Ishikawa (cell line): Measurements from ENCODE around the gene FGF21.

Source experiments
- CEBPB ChIP-seq: IDR thresholded peaks from 2 replicates; pipeline ENCODE4 v1.6.1; 2012
- CREB1 ChIP-seq: IDR thresholded peaks from 2 replicates; pipeline ENCODE4 v1.6.1; 2012; ENCODE audit warnings: low read depth
- EGR1 ChIP-seq: IDR thresholded peaks from 2 replicates; pipeline ENCODE4 v1.6.1; 2012
- EP300 ChIP-seq: IDR thresholded peaks from 2 replicates; pipeline ENCODE4 v1.6.1; 2012; ENCODE audit warnings: borderline replicate concordance
- FOXM1 ChIP-seq: IDR thresholded peaks from 2 replicates; pipeline ENCODE4 v1.6.1; 2012; ENCODE audit warnings: low read depth, borderline replicate concordance
- NFIC ChIP-seq: IDR thresholded peaks from 2 replicates; pipeline ENCODE4 v1.6.1; 2012
- RAD21 ChIP-seq: IDR thresholded peaks from 2 replicates; pipeline ENCODE4 v1.6.1; 2012; ENCODE audit warnings: low read depth
- TAF1 ChIP-seq: IDR thresholded peaks from 2 replicates; pipeline ENCODE4 v1.6.1; 2012; ENCODE audit warnings: low read depth, mild to moderate bottlenecking
- TCF12 ChIP-seq: IDR thresholded peaks from 2 replicates; pipeline ENCODE4 v1.6.1; 2012; ENCODE audit warnings: low read depth
- TEAD4 ChIP-seq: IDR thresholded peaks from 2 replicates; pipeline ENCODE4 v1.6.1; 2012
- YY1 ChIP-seq: IDR thresholded peaks from 2 replicates; pipeline ENCODE4 v1.6.1; 2012; ENCODE audit warnings: low read depth
- ZBTB7A ChIP-seq: IDR thresholded peaks from 2 replicates; pipeline ENCODE4 v1.6.1; 2012; ENCODE audit warnings: low read depth
- TF ChIP-seq, protein P1 (sequence below): IDR thresholded peaks from 2 replicates; pipeline ENCODE4 v1.6.1; 2012
- TF ChIP-seq, protein P2 (sequence below): IDR thresholded peaks from 2 replicates; pipeline ENCODE4 v1.6.1; 2012
- TF ChIP-seq, protein P3 (sequence below): IDR thresholded peaks from 2 replicates; pipeline ENCODE4 v1.6.1; 2012; ENCODE audit warnings: low read depth, mild to moderate bottlenecking

FGF21 gene

DNA sequence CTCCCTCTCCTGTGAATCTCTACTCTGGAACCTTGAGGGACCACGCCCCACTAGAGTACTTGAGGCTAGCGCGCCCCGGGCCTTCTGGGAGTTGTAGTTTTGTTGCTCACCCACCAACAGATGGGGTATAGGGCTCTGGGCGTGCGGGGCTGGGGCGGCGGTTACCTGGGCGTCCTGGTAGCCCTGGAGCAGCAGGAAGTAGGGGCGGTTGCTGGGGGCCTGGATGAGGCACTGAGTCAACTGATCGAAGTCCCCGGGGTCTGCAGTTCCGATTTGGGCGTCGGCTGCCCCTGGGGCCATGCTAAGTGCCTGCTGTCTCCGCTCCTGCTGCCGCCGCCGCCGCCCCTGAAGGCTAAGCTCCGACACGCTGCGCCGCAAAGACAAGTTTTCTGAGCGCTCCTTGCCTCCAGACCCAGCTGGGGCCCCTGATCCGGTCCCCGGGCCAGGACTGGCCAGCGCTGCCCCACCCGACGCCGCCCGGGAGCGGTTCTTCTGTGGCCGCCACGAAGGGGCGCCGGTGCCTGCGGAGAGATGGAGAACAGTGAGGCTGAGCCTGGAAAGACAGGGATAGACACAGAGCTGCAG, 20.2 kb upstream of the FGF21 start:
- TF ChIP-seq, protein P1, sequence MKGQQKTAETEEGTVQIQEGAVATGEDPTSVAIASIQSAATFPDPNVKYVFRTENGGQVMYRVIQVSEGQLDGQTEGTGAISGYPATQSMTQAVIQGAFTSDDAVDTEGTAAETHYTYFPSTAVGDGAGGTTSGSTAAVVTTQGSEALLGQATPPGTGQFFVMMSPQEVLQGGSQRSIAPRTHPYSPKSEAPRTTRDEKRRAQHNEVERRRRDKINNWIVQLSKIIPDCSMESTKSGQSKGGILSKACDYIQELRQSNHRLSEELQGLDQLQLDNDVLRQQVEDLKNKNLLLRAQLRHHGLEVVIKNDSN, result no peak
- TF ChIP-seq, protein P2, sequence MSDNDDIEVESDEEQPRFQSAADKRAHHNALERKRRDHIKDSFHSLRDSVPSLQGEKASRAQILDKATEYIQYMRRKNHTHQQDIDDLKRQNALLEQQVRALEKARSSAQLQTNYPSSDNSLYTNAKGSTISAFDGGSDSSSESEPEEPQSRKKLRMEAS, result no peak
- TF ChIP-seq NFIC (no peak), CEBPB (no peak), EP300 (no peak), TEAD4 (no peak), CREB1 (no peak), FOXM1 (no peak), RAD21 (no peak)
- TF ChIP-seq, protein P3, sequence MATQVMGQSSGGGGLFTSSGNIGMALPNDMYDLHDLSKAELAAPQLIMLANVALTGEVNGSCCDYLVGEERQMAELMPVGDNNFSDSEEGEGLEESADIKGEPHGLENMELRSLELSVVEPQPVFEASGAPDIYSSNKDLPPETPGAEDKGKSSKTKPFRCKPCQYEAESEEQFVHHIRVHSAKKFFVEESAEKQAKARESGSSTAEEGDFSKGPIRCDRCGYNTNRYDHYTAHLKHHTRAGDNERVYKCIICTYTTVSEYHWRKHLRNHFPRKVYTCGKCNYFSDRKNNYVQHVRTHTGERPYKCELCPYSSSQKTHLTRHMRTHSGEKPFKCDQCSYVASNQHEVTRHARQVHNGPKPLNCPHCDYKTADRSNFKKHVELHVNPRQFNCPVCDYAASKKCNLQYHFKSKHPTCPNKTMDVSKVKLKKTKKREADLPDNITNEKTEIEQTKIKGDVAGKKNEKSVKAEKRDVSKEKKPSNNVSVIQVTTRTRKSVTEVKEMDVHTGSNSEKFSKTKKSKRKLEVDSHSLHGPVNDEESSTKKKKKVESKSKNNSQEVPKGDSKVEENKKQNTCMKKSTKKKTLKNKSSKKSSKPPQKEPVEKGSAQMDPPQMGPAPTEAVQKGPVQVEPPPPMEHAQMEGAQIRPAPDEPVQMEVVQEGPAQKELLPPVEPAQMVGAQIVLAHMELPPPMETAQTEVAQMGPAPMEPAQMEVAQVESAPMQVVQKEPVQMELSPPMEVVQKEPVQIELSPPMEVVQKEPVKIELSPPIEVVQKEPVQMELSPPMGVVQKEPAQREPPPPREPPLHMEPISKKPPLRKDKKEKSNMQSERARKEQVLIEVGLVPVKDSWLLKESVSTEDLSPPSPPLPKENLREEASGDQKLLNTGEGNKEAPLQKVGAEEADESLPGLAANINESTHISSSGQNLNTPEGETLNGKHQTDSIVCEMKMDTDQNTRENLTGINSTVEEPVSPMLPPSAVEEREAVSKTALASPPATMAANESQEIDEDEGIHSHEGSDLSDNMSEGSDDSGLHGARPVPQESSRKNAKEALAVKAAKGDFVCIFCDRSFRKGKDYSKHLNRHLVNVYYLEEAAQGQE, result no peak

DNA sequence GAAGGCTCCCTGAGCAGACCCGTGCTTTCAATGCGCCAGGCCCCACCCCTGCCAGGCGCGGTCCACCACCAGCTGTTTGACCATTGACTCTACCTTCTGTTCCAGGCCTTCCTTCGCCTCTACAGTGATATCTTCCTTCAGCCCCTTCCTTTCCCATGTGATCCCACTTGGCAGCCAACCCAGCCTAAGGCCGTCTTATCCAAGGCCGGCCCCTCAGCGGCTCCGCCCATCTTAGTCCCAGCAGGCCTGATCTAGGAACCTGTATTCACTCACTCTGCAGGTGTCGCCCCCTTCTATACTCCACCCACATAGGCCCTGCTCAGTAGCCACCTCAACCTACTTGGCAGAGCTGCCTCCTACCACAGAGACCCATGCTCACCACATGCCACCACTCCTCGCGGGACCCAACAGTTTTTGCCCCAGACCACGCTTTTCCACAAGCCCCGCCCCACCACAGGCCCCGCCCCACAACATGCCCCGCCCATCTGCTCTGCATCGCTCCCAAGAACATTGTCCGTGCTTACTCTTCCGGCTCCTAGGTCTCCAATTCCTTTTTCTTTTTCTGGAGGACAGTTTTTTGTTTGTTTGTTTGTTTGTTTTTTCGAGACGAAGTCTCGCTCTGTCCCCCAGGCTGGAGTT, 17.8 kb upstream of the FGF21 start:
- TF ChIP-seq ZBTB7A (no peak), EGR1 (no peak)

DNA sequence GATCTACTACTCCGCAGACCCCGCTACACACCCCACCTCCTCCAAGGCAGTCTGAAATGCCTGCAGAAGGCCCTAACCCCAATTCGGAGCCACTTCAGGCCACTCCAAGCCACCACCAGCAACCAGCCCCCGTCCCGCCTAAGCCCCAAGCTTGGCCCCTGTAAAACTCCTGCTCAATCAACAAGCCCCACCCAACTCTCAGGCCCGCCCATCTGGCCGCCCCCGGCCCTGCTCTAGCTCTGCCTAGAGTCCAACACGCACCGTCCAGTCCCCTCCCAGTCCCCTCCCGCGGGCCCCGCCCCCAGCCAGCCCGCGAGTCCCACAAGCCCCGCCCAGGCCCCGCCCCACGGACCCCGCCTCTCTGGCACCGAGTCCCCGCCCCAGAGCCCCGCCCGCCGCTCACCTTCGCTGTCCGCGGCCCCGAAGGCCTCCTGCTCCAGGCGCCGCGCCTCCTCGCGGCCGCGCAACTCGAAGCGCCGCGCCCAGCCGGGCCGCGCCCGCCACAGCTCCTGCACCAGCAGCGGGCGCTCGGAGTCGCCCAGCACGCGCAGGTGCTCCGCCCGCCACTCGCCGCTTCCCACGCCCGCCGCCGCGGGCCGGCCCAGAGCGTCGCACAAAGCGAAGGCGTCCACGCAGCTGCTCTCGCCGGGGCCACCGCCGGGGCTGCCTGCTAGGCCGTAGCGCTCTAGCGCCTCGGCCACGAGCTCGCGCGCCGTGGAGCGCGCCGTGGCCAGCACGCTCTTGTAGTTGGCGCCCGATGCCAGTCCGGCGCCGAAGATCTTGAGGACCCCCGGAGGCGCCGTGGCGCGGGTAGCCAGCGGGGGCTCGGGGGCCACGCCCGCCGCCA, 16.5 kb upstream of the FGF21 start:
- TF ChIP-seq TCF12, result peak; percentile 40; the same call in 1 of the 2 replicates
- peak; percentile 11; the same call in 1 of the 2 replicates for TF ChIP-seq RAD21
- TF ChIP-seq TAF1, result no peak
- TF ChIP-seq, protein P2, result peak; percentile 98
- TF ChIP-seq CREB1, result no peak
- TF ChIP-seq CEBPB, result no peak
- TF ChIP-seq NFIC, result no peak
- TF ChIP-seq FOXM1, result no peak

DNA sequence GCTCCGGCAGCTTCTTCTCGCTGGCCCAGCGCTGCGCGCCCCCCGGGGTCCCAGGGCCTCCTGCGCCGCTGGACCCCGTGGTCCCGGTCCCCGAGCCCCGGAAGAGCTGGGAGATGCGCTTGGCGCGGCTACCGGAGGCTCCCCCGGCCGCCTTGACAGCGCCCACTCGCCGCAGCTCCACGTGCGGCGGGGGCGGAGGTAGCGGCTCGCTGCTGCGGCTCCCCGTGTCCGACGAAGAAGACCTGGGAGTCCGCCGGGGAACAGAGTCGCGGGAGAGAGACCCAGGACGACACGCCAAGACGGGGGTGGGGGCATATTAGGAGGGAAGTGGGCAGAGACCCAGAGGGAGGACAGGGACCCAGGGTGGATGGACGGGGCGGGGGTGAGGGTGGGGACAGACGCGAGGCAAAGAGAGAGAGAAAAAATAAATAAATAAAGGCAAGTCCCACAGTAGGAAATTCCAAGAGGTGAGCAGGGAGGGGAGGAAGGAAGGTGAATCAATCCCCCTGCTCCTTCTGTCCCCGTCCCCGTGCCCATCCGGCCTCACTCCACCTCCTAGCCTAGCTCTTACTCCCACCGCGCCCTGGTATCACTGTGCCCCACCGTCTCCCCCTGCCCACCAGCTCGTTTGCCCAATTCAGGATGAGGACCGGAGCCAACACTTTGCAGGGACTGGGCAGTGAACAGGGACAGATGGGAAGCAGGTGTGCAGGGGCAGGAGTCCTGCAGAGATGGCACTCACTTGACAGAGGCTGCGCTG, 15.7 kb upstream of the FGF21 start:
- TF ChIP-seq ZBTB7A (peak; percentile 69; the same call in 1 of the 2 replicates), YY1 (no peak), CEBPB (no peak)

DNA sequence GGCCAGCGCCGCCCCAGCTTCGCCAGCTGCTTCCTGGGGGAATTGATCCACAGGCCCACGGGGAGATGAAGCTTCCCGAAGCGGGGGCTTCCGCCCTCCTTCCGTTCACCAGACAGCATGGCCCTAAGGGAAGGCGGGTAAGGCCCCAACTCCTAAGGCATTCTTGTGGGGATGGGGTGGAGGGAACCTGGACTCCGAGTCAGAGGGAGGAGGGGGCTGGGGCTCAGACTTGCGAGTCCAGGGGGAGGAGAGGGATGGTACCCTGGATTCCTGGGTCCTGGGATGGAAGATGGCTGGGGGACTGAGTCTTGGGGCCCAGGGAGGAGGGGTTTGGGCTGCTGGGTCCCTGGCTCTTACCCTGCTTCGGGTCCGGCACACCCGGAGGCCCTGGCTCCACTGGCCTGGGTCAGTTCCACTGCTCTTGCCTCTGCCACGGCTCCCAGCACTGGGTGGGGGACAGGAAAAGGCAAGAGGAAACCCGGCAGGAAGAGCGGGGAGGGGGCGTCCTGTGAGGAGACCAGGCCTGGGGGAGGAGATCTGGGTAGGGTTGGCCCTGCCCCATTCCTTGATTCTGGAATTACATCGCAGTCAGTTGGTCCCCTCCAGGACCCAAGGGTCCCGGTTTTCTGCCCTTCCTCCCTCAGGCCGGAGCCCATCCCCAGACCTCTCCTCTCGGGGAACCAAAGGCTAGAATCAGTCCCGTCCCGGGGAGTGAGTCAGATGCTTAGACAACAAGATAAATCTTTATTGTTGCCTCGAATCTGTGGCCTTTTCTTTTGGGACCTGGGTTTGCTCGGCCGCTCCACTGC, 15.0 kb upstream of the FGF21 start, which contains the start of gene RASIP1:
Gene RASIP1, minus strand, starts transcription at position 447 of the 809 bp plus-strand sequence. Its CDS starts 328 bp downstream, at position 119.
- TF ChIP-seq CREB1 (no peak), RAD21 (no peak), EP300 (no peak), TCF12 (no peak)

DNA sequence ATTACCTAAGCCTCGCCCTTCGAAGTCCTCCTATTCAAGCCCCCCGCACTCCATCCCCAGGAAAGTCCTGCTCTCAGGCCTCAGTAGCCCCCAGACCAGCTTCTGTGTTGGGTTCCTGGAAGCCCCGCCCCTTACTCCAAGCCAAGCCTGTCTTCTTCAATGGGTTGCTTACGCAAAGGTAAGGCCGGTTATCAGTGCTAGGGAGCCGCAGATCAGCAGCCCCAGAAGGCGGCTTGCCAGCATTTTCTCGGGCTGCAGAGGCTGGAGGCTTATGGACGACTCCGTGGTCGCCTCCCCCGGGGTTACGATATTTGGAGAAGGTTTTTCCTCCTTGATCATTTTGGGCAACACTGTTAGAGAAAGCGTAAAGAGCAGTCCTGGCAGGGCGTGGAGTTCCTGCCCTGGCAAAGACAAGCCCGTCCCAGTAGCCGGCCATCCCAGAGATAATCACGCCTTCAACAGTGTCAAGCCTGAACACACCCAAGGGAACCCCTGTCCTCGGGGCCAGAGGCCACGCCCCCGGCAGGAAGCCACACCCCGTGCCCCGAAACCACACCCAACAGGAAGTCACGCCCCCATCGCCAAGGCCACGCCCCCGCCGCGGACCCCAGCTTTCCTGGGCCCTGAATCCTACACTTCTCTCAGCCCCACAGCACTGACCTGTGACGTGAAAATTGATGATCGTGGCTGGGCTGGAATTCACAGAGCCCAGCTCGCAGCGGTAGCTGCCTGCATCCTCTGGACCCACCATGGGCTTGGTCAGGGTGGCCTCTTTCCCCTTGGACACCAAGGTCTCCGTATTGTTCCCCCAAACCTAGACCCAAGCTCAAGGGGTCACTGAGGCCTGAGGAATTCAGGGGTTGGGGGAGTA, 14.0 kb upstream of the FGF21 start:
- TF ChIP-seq, protein P3, result no peak
- TF ChIP-seq, protein P1, result peak; percentile 29; the same call in 1 of the 2 replicates
- TF ChIP-seq CEBPB, result no peak
